Dermis microvascular lymphatic vessel endothelial cell (primary cell): ENCODE measurements around the gene NUDT3. TPM values are rescaled to one million over a fixed set of nuclear protein-coding genes. Genes with fewer than 3 reads are reported as not detected.

ENCODE experiments used
- total RNA-seq: library from RNA; depleted of rRNA; stranded (reverse); fragments of >200 nt; gene quantifications from 2 replicates; pipeline ENCODE4 v1.2.1, GENCODE V29; 2014

The NUDT3 gene
- total RNA-seq, 1 donor from 2014 or later: 25.0 TPM

Other genes with a start within 250 kb of the NUDT3 start
- under 0.01 TPM in 1 of 2 replicates, not detected in the other for gene GRM4, start 246.6 kb downstream of the NUDT3 start, total RNA-seq
- 45.8 and 82.8 TPM in 2 replicates for gene HMGA1, start 155.8 kb downstream of the NUDT3 start, total RNA-seq
- 18.0 and 19.8 TPM in 2 replicates for gene SMIM29, start 143.7 kb downstream of the NUDT3 start, total RNA-seq
- gene RPS10, start 33.4 kb upstream of the NUDT3 start, total RNA-seq: 1,291 and 1,536 TPM in 2 replicates
- gene PACSIN1, start 73.4 kb upstream of the NUDT3 start, total RNA-seq: not detected in 2 replicates
- gene SPDEF, start 163.7 kb upstream of the NUDT3 start, total RNA-seq: under 0.01 TPM in 1 of 2 replicates, not detected in the other